Smooth muscle cell (in vitro differentiated cells): ENCODE results near the gene CCDC24. TPM values are rescaled to one million over a fixed set of nuclear protein-coding genes. Genes with fewer than 3 reads are reported as not detected.

ENCODE experiments used
- DNase-seq: peaks from one replicate; lab custom pipeline; 2025; ENCODE audit not compliant: unreplicated experiment; lab: John Stamatoyannopoulos, UW
- H2AFZ ChIP-seq: fragments of 200-600 bp; sonication (generic); 2 replicates; pipeline ENCODE4 v1.6.0; 2016; ENCODE audit warnings: antibody characterized with exemption, low read depth, mild to moderate bottlenecking
- H3F3A ChIP-seq: fragments of 200-600 bp; sonication (generic); 2 replicates; pipeline ENCODE4 v1.6.0; 2017; ENCODE audit warnings: antibody characterized with exemption, low read depth
- H3K27ac ChIP-seq: fragments of 200-600 bp; sonication (generic); 2 replicates; pipeline ENCODE4 v1.5.1; 2016; ENCODE audit warnings: low read depth, mild to moderate bottlenecking
- H3K27me3 ChIP-seq: fragments of 200-600 bp; sonication (generic); 2 replicates; pipeline ENCODE4 v1.6.1; 2016; ENCODE audit warnings: low read depth, mild to moderate bottlenecking
- H3K36me3 ChIP-seq: fragments of 200-600 bp; sonication (generic); 2 replicates; pipeline ENCODE4 v1.5.1; 2016; ENCODE audit warnings: low read depth
- H3K4me1 ChIP-seq: fragments of 200-600 bp; sonication (generic); 2 replicates; pipeline ENCODE4 v1.5.1; 2016; ENCODE audit warnings: low read depth
- H3K4me2 ChIP-seq: fragments of 200-600 bp; sonication (generic); 2 replicates; pipeline ENCODE4 v1.6.0; 2016; ENCODE audit warnings: mild to moderate bottlenecking
- H3K4me3 ChIP-seq: fragments of 200-600 bp; sonication (generic); 2 replicates; pipeline ENCODE4 v1.5.1; 2016; ENCODE audit warnings: mild to moderate bottlenecking
- H3K79me2 ChIP-seq: fragments of 200-600 bp; sonication (generic); 2 replicates; pipeline ENCODE4 v1.6.0; 2016; ENCODE audit warnings: low read depth, mild to moderate bottlenecking
- H3K9ac ChIP-seq: fragments of 200-600 bp; sonication (generic); 2 replicates; pipeline ENCODE4 v1.6.0; 2016; ENCODE audit warnings: low read depth
- H3K9me3 ChIP-seq: fragments of 200-600 bp; sonication (generic); replicated peaks from 2 replicates; pipeline ENCODE4 v1.5.1; 2016; ENCODE audit warnings: low read depth
- H4K20me1 ChIP-seq: fragments of 200-600 bp; sonication (generic); 2 replicates; pipeline ENCODE4 v1.6.0; 2016; ENCODE audit warnings: low read depth
- CTCF ChIP-seq: fragments of 200-600 bp; sonication (generic); IDR thresholded peaks from 2 replicates; pipeline ENCODE4 v1.5.1; 2017; ENCODE audit warnings: borderline replicate concordance, mild to moderate bottlenecking, antibody characterized with exemption; ENCODE audit not compliant: insufficient read depth, poor library complexity, severe bottlenecking
- WGBS: methylation state at CpG from one replicate; pipeline ENCODE4 v1.1.7; 2016; ENCODE audit warnings: low lambda C conversion rate; 5-methylcytosine and 5-hydroxymethylcytosine counted together
- polyA plus RNA-seq: library from polyadenylated mRNA; unstranded; fragments of >200 nt; fragmentation: Nextera tagmentation; extraction: Ambion mirVana; gene quantifications from 2 replicates; pipeline ENCODE4 v1.2.1, GENCODE V29; 2016
- total RNA-seq: library from RNA; depleted of rRNA; stranded (reverse); fragments of >200 nt; gene quantifications from 2 replicates; pipeline ENCODE4 v1.2.3, GENCODE V29; 2014

CCDC24 gene
- total and polyA plus RNA-seq, 2 experiments from 2014 or later, result 6.5 to 11.4 TPM

GRCh38 chr1:43952731-43953346 lies 38.6 kb upstream of the CCDC24 start:
- H3K27me3 ChIP-seq, result no peaks in the 10 kb centered on the region
- H3F3A ChIP-seq, result no peaks in the 10 kb centered on the region
- TF ChIP-seq CTCF, result no peak
- peaks cover 16% of the 10 kb centered on the region for H3K79me2 ChIP-seq
- no peak overlapping the region for H2AFZ ChIP-seq
- H3K4me3 ChIP-seq, result no peak overlapping the region
- no peaks in the 10 kb centered on the region for H3K9me3 ChIP-seq
- H3K27ac ChIP-seq, result no peak overlapping the region
- DNase-seq, result no peak
- H3K4me2 ChIP-seq, result no peak overlapping the region
- H3K9ac ChIP-seq, result no peak overlapping the region
- WGBS, result 71% methylated on average over 8 of the region's 8 CpGs
- no peaks in the 10 kb centered on the region for H3K36me3 ChIP-seq
- H4K20me1 ChIP-seq, result peaks cover 49% of the 10 kb centered on the region
- H3K4me1 ChIP-seq, result peaks cover 1% of the 10 kb centered on the region

GRCh38 chr1:43953361-43953760 lies 38.0 kb upstream of the CCDC24 start:
- H3K27ac ChIP-seq, result no peak overlapping the region
- no peaks in the 10 kb centered on the region for H3K27me3 ChIP-seq
- H3K4me3 ChIP-seq, result no peak overlapping the region
- no peaks in the 10 kb centered on the region for H3K4me1 ChIP-seq
- H4K20me1 ChIP-seq, result peaks cover 45% of the 10 kb centered on the region
- H3K9ac ChIP-seq, result no peak overlapping the region
- no peak for DNase-seq
- H3F3A ChIP-seq, result no peaks in the 10 kb centered on the region
- TF ChIP-seq CTCF, result no peak
- 89% methylated on average over 3 of the region's 3 CpGs for WGBS
- peaks cover 10% of the 10 kb centered on the region for H3K79me2 ChIP-seq
- no peaks in the 10 kb centered on the region for H3K36me3 ChIP-seq
- H3K4me2 ChIP-seq, result no peak overlapping the region
- no peak overlapping the region for H2AFZ ChIP-seq
- no peaks in the 10 kb centered on the region for H3K9me3 ChIP-seq

GRCh38 chr1:43954036-43954435 lies 37.4 kb upstream of the CCDC24 start:
- Histone ChIP-seq H3K9me3 (no peaks in the 10 kb centered on the region), H3K4me2 (no peak overlapping the region), H2AFZ (no peak overlapping the region), H3K27ac (no peak overlapping the region), H3K27me3 (no peaks in the 10 kb centered on the region), H4K20me1 (peaks cover 44% of the 10 kb centered on the region), H3K9ac (no peak overlapping the region), H3K79me2 (peaks cover 5% of the 10 kb centered on the region), H3K36me3 (no peaks in the 10 kb centered on the region), H3F3A (no peaks in the 10 kb centered on the region), H3K4me3 (no peak overlapping the region), H3K4me1 (no peaks in the 10 kb centered on the region)
- WGBS, result 94% methylated on average over 5 of the region's 5 CpGs
- DNase-seq, result no peak
- no peak for TF ChIP-seq CTCF

- H3K4me1 ChIP-seq, result no peaks in the 10 kb centered on the region
- WGBS, result 94% methylated on average over 8 of the region's 8 CpGs
- no peak overlapping the region for H3K9ac ChIP-seq
- H3K36me3 ChIP-seq, result no peaks in the 10 kb centered on the region
- no peaks in the 10 kb centered on the region for H3K9me3 ChIP-seq
- H3K4me3 ChIP-seq, result no peak overlapping the region
- H3K27me3 ChIP-seq, result no peaks in the 10 kb centered on the region
- H2AFZ ChIP-seq, result no peak overlapping the region
- H4K20me1 ChIP-seq, result peaks cover 43% of the 10 kb centered on the region
- no peaks in the 10 kb centered on the region for H3K79me2 ChIP-seq
- no peak for DNase-seq
- H3F3A ChIP-seq, result no peaks in the 10 kb centered on the region
- no peak overlapping the region for H3K4me2 ChIP-seq
- H3K27ac ChIP-seq, result no peak overlapping the region
- TF ChIP-seq CTCF, result no peak
These were observed 35.2 kb upstream of the CCDC24 start for GRCh38 chr1:43956234-43956633.
